HG02763 (cell line): ENCODE measurements around the gene MTX1.
"Not testable (repeated sequence)": the region's sequence is repeated elsewhere in the genome, so short reads cannot be mapped to it uniquely, and the experiment has no call there.

ENCODE experiments used
- ATAC-seq: cut with Tn5 transposase; IDR thresholded peaks from one replicate; pipeline ENCODE4 v1.9.1; 2021; ENCODE audit warnings: mild to moderate bottlenecking, moderate library complexity; ENCODE audit not compliant: unreplicated experiment

Gene MTX1

GRCh38 chr1:155205969-155206593, 2.4 kb upstream of the MTX1 start:
- ATAC-seq: no peak

- ATAC-seq: no peak
These were observed 1.3 kb upstream of the MTX1 start for GRCh38 chr1:155206891-155207805.

DNA sequence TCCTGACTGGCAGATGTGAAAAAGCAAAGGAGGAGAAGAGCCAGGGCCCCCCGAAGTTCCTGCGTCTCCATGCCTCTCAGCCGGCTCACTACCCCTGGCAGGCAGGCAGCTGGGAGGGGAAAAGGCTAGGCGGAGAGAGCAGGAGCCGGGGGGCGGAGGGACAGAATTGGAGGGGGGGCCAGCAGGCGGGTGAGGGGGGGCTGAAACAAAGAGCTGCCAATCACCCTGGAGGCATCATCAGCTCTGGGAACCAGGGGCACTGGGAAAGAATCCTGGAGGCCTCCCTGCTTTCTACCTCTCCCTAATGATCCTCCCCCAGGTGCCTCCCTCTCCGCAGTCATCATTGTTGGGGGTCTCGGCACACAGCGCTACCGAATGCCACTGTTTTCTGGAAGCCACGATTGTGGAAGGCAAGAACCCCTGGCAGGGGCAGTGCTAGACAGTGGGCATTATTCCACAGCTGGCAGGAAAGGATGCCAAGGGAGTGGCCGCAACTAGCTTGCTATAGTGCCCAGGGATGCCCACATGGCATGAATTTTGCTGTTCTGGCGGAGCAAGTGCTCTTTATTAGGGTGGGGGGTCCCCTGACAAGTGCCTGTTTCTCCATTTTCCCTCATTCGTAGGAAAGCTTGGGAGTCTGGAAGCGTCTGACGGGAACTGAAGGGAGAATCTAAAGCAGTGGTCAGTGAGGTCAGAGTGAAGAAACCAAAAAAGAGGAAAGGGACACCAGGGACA, 522 bp upstream of the MTX1 start, which contains the start of gene THBS3:
Gene THBS3 (minus strand): TSS at position 92 of the 735 bp plus-strand sequence. CDS start 21 bp downstream, at position 71.
- no peak for ATAC-seq

GRCh38 chr1:155209312-155209721, 822 bp downstream of the MTX1 start:
- ATAC-seq: no peak

- no peak for ATAC-seq
These were observed 2.0 kb downstream of the MTX1 start for GRCh38 chr1:155210314-155211104.

- not testable (repeated sequence) for ATAC-seq
These were observed 3.0 kb downstream of the MTX1 start for GRCh38 chr1:155211381-155212050.

DNA sequence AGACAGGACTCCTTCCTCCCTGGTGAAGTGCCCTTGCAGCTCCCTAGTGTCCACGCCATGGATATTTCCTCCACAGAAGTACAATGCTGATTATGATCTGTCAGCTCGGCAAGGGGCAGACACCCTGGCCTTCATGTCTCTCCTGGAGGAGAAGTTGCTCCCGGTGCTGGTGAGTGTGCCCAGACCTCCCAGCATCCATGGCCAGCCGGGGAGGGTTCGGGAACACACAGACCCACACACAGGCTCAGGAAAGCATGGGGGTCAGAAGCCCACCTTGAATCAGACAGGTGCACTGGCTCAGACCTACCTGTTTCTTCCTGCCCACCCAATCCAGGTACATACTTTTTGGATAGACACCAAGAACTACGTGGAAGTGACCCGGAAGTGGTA, 3.6 kb downstream of the MTX1 start:
- ATAC-seq: not testable (repeated sequence)

GRCh38 chr1:155214702-155215101, 6.2 kb downstream of the MTX1 start:
- not testable (repeated sequence) for ATAC-seq

- no peak for ATAC-seq
These were observed 10.5 kb downstream of the MTX1 start for GRCh38 chr1:155218854-155219591.

DNA sequence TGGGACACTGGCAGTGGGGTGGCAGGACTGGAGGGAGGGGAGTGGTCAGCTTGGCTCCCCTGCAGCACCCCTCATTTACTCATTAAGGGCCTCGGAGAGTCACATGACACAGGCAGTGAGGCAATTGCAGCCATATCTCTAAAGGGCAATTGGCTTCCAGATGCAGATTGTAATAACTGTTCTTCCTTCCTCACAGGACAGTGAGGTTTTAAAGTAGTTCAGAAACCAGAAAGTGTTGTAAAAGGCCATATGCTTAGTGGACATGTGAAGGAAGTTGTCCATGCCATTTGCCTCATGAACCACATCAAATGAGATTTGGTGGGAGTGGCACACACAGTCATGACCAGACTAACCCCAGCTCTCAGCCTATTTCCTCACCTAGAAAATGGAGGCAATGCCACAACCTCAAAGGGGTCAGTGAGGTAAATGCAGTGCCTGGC, 11.1 kb downstream of the MTX1 start:
- ATAC-seq: no peak

DNA sequence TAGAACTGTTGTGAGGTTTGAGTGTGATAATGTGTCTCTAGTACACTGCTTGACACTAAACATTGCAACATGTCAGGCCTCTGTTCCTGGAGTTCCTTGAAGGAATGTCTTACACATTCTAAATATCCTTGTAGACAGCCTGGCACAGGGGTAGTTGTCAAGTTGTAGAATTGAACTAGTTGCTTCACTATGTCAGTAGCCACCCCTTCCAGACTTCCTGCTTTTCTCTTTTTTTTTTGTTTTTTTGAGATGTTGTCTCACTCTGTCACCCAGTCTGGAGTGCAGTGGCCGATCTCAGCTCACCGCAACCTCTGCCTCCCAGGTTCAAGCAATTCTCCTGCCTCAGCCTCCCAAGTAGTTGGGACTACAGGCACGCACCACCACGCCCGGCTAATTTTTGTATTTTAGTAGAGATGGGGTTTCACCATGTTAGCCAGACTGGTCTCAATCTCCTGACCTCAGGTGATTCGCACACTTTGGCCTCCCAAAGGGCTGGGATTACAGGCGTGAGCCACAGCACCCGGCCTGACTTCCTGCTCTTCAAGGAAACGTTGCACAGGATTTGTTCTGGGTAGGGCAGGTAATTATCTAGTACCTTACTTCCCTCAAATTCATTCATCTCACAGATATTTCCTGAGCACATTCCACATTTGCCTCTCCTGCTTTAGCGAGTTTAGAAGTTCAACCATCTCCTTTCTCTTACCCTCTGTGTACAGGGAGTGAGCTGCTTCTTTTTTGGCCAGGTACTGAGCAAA, 11.9 kb downstream of the MTX1 start:
- ATAC-seq: not testable (repeated sequence)

DNA sequence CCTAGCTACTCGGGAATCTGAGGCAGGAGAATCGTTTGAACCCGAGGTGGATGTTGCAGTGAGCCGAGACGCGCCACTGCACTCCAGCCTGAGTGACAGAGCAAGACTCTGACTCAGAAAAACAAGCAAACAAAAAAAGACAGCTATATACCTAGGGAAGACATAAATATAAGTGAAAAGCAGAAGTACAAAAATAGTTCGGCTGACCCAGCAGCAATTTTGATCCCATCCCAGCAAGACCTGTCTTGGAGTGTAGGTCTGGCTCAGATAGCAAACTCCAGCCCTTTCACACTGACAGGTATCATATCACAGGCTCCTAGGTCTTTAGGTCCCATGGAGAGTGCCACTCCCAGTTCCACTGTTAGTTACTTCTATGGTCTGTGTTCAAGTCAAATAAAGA, 14.6 kb downstream of the MTX1 start:
- ATAC-seq: no peak

DNA sequence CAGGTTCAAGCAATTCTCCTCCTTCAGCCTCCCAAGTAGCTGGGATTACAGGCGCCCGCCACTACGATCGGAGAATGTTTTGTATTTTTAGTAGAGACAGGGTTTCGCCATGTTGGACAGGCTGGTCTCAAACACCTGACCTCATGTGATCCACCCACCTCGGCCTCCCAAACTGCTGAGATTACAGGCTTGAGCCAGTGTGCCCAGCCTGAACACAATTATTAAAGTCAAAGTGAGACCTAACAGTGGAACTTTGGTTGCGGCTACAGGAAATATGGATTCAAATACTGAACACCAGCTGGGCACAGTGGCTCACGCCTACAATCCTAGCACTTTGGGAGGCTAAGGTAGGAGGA, 16.9 kb downstream of the MTX1 start:
- ATAC-seq: not testable (repeated sequence)

GRCh38 chr1:155226188-155226909, 17.9 kb downstream of the MTX1 start:
- no peak for ATAC-seq

DNA sequence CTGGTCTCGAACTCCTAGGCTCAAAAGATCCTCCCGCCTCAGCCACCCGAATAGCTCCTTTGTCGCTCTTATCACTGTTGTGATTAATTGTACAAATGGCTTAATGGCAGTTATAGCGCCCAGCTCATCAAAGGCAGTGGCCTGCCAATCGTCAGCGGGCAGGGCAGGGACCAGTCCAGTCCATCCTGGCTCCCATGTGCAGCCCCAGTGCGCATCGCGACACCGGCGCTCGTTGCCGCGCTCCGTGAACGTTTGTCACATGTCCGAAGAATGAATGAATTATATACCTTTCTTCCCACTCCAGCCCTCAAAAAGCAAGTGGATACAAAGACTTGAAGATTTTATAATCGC, 18.4 kb downstream of the MTX1 start:
- no peak for ATAC-seq

DNA sequence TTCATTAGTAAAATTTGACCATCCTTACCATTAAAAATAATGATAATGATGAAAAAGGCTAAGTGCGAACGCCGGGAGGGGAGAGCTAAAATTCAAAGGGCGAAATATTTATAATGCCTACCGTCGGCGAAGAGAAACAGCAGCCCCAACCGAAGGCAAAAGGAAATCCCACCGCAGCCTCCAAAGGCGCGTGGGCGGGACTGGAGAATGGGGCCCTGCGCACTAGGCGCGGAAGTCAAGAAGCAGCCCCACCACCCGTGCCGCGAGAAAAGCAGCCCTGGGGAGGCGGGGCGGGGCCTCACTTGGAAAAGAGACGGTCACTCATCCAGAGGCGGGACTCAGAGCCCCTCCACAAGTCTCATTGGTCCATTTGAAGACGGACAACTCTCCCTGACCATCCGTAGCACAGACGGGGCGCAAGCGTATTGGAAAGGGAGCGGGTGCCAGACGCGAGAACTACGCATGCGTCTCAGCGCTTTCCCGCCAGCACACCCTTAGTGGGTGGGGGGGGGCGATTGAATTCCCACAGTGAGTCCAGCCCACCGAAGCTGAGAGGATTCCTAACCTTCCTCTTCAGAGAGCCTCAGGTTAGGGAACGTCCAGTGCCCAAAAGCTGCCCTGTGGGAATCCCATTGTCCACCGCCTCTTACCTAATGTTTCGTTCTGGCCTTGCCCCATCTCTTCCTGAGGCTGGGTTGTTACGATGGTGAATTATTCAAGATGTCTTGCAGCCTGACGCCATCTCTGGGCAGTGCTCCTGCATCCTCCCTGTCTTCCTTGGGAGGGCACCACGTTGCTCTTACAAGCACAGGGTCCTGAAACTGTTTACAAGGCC, 19.0 kb downstream of the MTX1 start:
- peak; percentile 93 for ATAC-seq

- no peak for ATAC-seq
These were observed 19.6 kb downstream of the MTX1 start for GRCh38 chr1:155228096-155228427.
